Neural crest cell (in vitro differentiated cells): ENCODE data around the gene PTCH2. TPM values are rescaled to one million over a fixed set of nuclear protein-coding genes. Genes with fewer than 3 reads are reported as not detected.
A peak's percentile ranks its signal among the peaks of the same experiment; 100 is the strongest.

Experiments used
- DNase-seq: peaks from one replicate; pipeline ENCODE4 v3.0.0; 2021; ENCODE audit warnings: low read depth, mixed read lengths, low spot score
- H3K27ac Mint-ChIP-seq: one replicate; pipeline ENCODE4 v1.8.0; 2021; ENCODE audit warnings: mild to moderate bottlenecking, mixed read lengths; ENCODE audit not compliant: unreplicated experiment
- H3K27me3 Mint-ChIP-seq: 2 replicates; pipeline ENCODE4 v1.8.0; 2021; ENCODE audit warnings: low read depth, mild to moderate bottlenecking, mixed read lengths
- H3K36me3 Mint-ChIP-seq: 2 replicates; pipeline ENCODE4 v1.8.0; 2021; ENCODE audit warnings: low read depth, mild to moderate bottlenecking, mixed read lengths
- H3K4me1 Mint-ChIP-seq: 2 replicates; pipeline ENCODE4 v1.8.0; 2021; ENCODE audit warnings: mixed read lengths
- H3K4me3 Mint-ChIP-seq: one replicate; pipeline ENCODE4 v1.8.0; 2021; ENCODE audit warnings: mild to moderate bottlenecking, mixed read lengths
- H3K9me3 Mint-ChIP-seq: 2 replicates; pipeline ENCODE4 v1.8.0; 2021; ENCODE audit warnings: mixed read lengths
- total RNA-seq: library from RNA; stranded (reverse); gene quantifications from 2 replicates; pipeline ENCODE4 v1.2.1, GENCODE V29; 2021
- TF ChIP-seq, protein P1 (sequence below): fragments of 200-600 bp; sonication (generic); conservative IDR thresholded peaks from 2 replicates; pipeline ENCODE4 v1.5.0; 2021; ENCODE audit warnings: antibody characterized with exemption, mild to moderate bottlenecking

Gene PTCH2
- total RNA-seq, 1 donor from 2014 or later: 1.4 TPM

DNA sequence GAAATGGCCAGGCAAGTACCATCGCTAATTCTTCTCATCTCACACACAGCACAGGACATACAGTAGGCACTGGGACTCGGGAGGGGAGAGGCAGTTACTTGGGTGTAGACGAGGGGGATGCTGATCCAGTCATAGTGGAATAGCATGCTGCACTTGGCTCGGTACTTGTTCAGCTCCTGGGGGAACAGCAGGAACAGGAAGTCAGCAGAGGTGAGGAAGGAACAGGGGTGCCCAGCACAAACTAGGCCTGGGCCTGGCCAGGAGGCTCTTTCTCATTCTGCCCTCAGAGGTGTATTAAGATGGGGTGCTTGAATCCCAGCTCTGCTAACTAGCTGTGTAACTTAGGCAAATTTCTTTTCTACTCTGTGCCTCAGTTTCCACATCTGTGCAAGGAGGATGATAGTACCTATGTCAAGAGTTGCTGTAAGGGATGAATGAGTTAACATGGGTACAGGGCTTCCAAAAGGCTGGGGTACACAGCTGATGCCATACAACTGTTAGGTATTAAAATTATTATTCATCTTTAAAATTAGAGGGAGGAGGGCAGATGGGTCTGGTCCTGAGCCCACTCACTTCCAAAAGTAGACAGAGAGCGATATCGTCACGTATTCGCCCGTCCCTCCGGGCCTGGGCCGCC lies 57.4 kb downstream of the PTCH2 start:
- peaks cover 10% of the 10 kb centered on the region for H3K36me3 Mint-ChIP-seq
- no peak for DNase-seq
- no peaks in the 10 kb centered on the region for H3K9me3 Mint-ChIP-seq
- peaks cover 10% of the 10 kb centered on the region for H3K27me3 Mint-ChIP-seq
- H3K4me1 Mint-ChIP-seq: peaks cover 31% of the 10 kb centered on the region
- H3K27ac Mint-ChIP-seq: peak overlapping the region; percentile 31
- TF ChIP-seq, protein P1, sequence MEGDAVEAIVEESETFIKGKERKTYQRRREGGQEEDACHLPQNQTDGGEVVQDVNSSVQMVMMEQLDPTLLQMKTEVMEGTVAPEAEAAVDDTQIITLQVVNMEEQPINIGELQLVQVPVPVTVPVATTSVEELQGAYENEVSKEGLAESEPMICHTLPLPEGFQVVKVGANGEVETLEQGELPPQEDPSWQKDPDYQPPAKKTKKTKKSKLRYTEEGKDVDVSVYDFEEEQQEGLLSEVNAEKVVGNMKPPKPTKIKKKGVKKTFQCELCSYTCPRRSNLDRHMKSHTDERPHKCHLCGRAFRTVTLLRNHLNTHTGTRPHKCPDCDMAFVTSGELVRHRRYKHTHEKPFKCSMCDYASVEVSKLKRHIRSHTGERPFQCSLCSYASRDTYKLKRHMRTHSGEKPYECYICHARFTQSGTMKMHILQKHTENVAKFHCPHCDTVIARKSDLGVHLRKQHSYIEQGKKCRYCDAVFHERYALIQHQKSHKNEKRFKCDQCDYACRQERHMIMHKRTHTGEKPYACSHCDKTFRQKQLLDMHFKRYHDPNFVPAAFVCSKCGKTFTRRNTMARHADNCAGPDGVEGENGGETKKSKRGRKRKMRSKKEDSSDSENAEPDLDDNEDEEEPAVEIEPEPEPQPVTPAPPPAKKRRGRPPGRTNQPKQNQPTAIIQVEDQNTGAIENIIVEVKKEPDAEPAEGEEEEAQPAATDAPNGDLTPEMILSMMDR: no peak
- H3K4me3 Mint-ChIP-seq: peak overlapping the region; percentile 69

DNA sequence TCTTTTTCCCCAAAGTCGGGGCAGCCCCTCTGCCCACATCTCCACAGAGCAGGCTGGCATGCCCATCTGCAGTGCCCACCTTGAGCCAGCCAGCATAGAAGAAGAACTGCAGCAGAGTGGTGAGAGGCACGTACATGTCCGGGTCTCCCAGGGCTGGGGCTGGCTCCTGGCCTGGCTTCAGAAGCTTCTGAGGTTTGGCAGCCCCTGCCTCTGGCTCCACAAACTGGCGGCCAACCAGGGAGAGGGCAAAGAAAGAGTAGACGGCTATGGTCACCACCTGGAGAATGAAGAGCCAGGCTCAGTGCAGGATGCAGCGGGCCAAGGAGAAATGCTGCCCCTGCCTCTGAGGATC lies 58.0 kb downstream of the PTCH2 start:
- Mint-ChIP-seq H3K27ac (no peak overlapping the region), H3K4me1 (peaks cover 31% of the 10 kb centered on the region), H3K27me3 (peaks cover 10% of the 10 kb centered on the region), H3K9me3 (no peaks in the 10 kb centered on the region), H3K4me3 (peak overlapping the region; percentile 69), H3K36me3 (peaks cover 15% of the 10 kb centered on the region)
- DNase-seq: no peak
- TF ChIP-seq, protein P1: no peak

DNA sequence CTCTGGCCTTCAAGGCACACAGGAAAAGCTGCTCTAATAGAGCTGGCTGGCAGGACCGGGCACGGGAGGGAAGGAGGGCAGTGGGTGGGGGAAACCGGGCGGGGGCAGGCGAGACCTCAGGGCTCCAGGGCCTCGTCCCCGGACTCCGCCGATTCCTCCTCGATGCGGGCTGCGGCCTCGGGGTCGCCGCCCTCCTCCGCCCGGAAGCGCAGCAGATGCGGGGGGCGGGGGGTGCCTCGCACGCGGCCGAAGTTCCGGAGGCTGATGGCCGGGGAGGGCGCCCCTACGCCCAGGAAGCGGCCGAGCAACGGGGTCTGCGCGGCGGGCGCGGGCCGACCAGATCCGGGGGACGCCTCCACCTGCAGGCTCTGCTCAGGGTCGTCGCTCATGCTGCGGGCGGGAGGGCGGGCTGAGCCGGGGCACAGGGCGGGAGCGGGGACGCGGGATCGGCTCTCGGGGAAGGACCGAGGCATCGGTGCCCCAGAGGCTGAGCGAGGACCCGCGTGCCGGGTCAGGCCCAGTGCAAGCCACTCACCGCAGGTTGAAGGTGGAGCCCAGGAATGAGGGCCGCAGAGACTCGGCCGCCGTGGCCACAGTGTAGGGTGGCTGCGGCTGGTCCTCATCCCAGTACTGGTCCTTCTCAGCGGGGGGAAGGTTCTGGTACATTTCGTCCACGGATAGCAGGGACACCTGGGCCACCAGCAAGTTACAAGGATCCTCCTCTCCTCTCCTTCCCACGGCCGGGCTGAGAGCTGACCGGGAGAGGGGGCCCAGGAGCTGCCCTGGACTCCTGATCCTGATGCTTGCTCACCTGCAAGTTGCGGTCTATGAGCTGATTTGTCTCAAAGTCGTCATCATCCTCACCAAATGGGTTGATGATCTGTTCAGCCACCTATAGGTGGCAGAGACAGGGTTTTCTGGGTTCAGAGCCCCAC lies 58.7 kb downstream of the PTCH2 start:
- peaks cover 10% of the 10 kb centered on the region for H3K27me3 Mint-ChIP-seq
- TF ChIP-seq, protein P1: no peak
- H3K4me3 Mint-ChIP-seq: peak overlapping the region; percentile 85
- H3K9me3 Mint-ChIP-seq: no peaks in the 10 kb centered on the region
- peaks cover 31% of the 10 kb centered on the region for H3K4me1 Mint-ChIP-seq
- no peak for DNase-seq
- H3K27ac Mint-ChIP-seq: no peak overlapping the region
- H3K36me3 Mint-ChIP-seq: peaks cover 17% of the 10 kb centered on the region

DNA sequence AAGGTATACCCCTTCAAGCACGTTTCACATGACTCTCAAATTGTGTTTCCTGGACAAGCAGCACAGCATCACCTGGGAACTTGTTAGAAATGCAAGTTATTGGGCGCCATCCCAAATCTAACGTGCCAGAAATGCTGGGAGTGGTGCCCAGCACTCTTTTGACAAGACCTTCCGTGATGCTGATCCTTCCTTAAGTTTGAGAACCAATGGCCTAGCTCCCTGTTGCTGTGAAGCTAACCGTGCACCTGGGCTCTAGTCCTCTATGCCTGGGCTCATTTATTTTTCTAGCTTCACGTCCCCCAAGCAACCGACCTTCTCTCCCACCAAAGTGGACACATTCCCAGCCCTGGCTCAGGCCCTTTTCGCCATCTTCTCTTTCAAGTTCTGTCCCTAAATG lies 59.4 kb downstream of the PTCH2 start:
- DNase-seq: no peak
- peaks cover 33% of the 10 kb centered on the region for H3K4me1 Mint-ChIP-seq
- H3K36me3 Mint-ChIP-seq: peaks cover 20% of the 10 kb centered on the region
- H3K9me3 Mint-ChIP-seq: no peaks in the 10 kb centered on the region
- H3K27me3 Mint-ChIP-seq: peaks cover 10% of the 10 kb centered on the region
- peak overlapping the region; percentile 85 for H3K4me3 Mint-ChIP-seq
- H3K27ac Mint-ChIP-seq: no peak overlapping the region
- TF ChIP-seq, protein P1: no peak

DNA sequence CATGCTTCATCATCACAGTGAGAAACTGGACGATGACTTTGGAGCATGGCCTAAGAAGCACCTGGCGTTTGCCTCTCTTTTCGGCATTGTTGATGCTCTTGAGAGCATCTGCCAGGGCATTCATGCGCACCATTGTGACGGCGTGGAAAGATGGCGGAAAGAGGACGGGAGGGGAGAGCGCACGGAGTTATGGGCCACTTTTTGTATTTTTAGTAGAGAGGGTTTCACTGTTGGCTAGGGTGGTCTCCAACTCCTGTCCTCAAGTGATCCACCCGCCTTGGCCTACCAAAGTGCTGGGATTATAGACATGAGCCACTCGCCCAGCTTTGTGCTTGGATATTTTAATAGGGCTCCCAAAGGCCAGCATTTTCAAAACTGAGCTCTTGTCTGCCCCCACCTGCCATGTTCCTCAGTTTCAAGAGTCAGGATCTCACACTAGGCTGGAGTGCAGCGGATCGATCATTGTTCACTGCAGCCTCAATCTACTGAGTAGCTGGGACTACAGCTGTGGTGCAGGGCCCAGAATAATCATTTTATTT lies 62.4 kb downstream of the PTCH2 start:
- peaks cover 46% of the 10 kb centered on the region for H3K4me1 Mint-ChIP-seq
- H3K27me3 Mint-ChIP-seq: peaks cover 8% of the 10 kb centered on the region
- H3K27ac Mint-ChIP-seq: no peak overlapping the region
- H3K9me3 Mint-ChIP-seq: no peaks in the 10 kb centered on the region
- TF ChIP-seq, protein P1: no peak
- DNase-seq: no peak
- peak overlapping the region; percentile 90 for H3K4me3 Mint-ChIP-seq
- peaks cover 38% of the 10 kb centered on the region for H3K36me3 Mint-ChIP-seq
